IPS DF 19.7 (cell line): Measurements from ENCODE around the gene SRRM2.

Experiments used
- DNase-seq: peaks from one replicate; pipeline ENCODE4 v3.0.0-alpha.2; 2013; ENCODE audit warnings: low read depth, low spot score

The SRRM2 gene

GRCh38 chr16:2739625-2740430 is 12.6 kb upstream of the SRRM2 start:
- no peak for DNase-seq

GRCh38 chr16:2740476-2740875 is 12.0 kb upstream of the SRRM2 start:
- DNase-seq: no peak

- DNase-seq: no peak
Measured at GRCh38 chr16:2741168-2741567, 11.3 kb upstream of the SRRM2 start.

GRCh38 chr16:2742323-2743006 is 10.0 kb upstream of the SRRM2 start:
- DNase-seq: no peak

- DNase-seq: no peak
Measured at GRCh38 chr16:2743007-2743810, 9.2 kb upstream of the SRRM2 start.

GRCh38 chr16:2744711-2745110 is 7.7 kb upstream of the SRRM2 start:
- DNase-seq: no peak

- no peak for DNase-seq
Measured at GRCh38 chr16:2745116-2745890, 7.1 kb upstream of the SRRM2 start.

- no peak for DNase-seq
Measured at GRCh38 chr16:2745961-2746360, 6.5 kb upstream of the SRRM2 start.

- DNase-seq: no peak
Measured at GRCh38 chr16:2748757-2749455, 3.5 kb upstream of the SRRM2 start.

- DNase-seq: no peak
Measured at GRCh38 chr16:2749476-2749875, 3.0 kb upstream of the SRRM2 start.

GRCh38 chr16:2749936-2750335 is 2.5 kb upstream of the SRRM2 start:
- DNase-seq: no peak

- peak; percentile 52 for DNase-seq
Measured at GRCh38 chr16:2751577-2752034, 832 bp upstream of the SRRM2 start.

- no peak for DNase-seq
Measured at GRCh38 chr16:2752850-2753732, 653 bp downstream of the SRRM2 start.

- no peak for DNase-seq
Measured at GRCh38 chr16:2753733-2754020, 1.2 kb downstream of the SRRM2 start.

GRCh38 chr16:2755158-2755557 is 2.7 kb downstream of the SRRM2 start:
- no peak for DNase-seq

GRCh38 chr16:2756288-2757015 is 4.0 kb downstream of the SRRM2 start:
- no peak for DNase-seq

- no peak for DNase-seq
Measured at GRCh38 chr16:2757344-2757743, 4.9 kb downstream of the SRRM2 start.

GRCh38 chr16:2761472-2761871 is 9.0 kb downstream of the SRRM2 start:
- DNase-seq: no peak

GRCh38 chr16:2761886-2762583 is 9.6 kb downstream of the SRRM2 start:
- DNase-seq: no peak
